ENCODE data around the gene COG4. TPM values are rescaled to one million over a fixed set of nuclear protein-coding genes. Genes with fewer than 3 reads are reported as not detected.

The COG4 gene
- total RNA-seq, 1 donor from 2014 or later, result 96.8 TPM

DNA sequence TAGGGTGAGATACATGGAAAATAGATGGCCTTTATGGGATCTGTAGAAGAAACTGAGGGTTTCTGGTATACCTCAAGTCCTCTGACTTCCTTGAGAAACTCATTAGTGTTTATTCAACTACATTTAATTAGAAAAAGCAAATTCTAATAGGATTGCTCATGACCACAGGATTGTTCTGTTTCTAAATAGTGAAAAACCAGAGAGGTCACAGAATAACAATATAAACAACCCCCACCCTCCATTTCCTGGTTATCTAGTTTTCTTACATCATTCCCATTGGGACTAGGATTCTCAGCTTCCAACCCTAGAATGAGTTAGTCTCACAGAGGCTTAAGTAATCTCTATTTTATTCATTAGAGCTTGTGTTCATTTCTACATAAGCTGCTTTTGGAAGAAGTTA lies 30.3 kb upstream of the COG4 start:
- H3K36me3 Mint-ChIP-seq, result peaks cover 49% of the 10 kb centered on the region

DNA sequence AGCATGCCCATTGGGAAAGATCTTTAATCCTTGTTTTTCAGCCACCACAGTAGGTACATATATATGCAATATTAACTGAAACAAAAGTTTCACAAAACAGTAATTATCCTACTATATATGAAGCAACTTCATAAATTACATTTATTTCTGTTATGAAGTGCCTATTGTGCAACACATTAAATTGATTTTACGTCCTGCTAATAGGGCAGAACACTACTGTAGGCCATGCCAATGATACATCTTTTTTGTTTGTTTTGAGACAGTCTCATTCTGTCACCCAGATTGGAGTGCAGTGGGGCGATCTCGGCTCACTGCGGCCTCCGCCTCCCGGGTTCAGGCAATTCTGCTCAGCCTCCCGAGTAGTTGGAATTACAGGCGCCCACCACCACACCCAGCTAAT lies 29.3 kb upstream of the COG4 start:
- Mint-ChIP-seq H3K27me3 (no peaks in the 10 kb centered on the region), H3K27ac (peak overlapping the region; percentile 40), H3K4me3 (no peak overlapping the region), H3K4me1 (ENCODE audit: unreplicated experiment) (no peaks in the 10 kb centered on the region), H3K36me3 (peaks cover 54% of the 10 kb centered on the region), H3K9me3 (no peaks in the 10 kb centered on the region)
- TF ChIP-seq, protein P1, sequence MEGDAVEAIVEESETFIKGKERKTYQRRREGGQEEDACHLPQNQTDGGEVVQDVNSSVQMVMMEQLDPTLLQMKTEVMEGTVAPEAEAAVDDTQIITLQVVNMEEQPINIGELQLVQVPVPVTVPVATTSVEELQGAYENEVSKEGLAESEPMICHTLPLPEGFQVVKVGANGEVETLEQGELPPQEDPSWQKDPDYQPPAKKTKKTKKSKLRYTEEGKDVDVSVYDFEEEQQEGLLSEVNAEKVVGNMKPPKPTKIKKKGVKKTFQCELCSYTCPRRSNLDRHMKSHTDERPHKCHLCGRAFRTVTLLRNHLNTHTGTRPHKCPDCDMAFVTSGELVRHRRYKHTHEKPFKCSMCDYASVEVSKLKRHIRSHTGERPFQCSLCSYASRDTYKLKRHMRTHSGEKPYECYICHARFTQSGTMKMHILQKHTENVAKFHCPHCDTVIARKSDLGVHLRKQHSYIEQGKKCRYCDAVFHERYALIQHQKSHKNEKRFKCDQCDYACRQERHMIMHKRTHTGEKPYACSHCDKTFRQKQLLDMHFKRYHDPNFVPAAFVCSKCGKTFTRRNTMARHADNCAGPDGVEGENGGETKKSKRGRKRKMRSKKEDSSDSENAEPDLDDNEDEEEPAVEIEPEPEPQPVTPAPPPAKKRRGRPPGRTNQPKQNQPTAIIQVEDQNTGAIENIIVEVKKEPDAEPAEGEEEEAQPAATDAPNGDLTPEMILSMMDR (conservative IDR thresholded peaks at IDR 0.05), result no peak
- no peak for DNase-seq (ENCODE audit: extremely low spot score, unreplicated experiment)

More for the DNA sequence above, 30.3 kb upstream of the COG4 start:
- Mint-ChIP-seq H3K4me3 (no peak overlapping the region), H3K9me3 (no peaks in the 10 kb centered on the region), H3K27ac (peak overlapping the region; percentile 29), H3K4me1 (ENCODE audit: unreplicated experiment) (no peaks in the 10 kb centered on the region), H3K27me3 (no peaks in the 10 kb centered on the region)
- TF ChIP-seq, protein P1 (conservative IDR thresholded peaks at IDR 0.05), result no peak
- no peak for DNase-seq (ENCODE audit: extremely low spot score, unreplicated experiment)

DNA sequence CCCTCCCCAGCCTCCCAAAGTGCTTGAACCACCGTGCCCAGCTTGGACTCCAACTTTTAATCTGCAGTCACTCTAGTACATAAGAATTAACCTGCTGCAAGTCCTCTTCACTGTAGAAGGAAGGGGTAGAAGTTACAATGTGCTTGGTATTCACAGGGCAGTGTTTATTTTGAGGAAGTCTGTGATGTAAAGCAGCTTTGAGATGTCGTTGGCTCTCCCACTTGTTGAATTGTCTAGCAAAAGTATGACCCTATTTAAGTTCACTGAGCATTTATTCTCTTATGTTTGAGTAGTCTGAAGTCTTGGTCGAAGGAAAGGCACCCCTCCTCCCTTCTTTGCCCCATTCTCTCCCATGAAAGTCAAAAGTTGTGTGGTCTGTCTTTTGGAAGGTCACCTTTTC lies 28.4 kb upstream of the COG4 start:
- Mint-ChIP-seq H3K4me1 (ENCODE audit: unreplicated experiment) (no peaks in the 10 kb centered on the region), H3K27ac (peak overlapping the region; percentile 35), H3K9me3 (no peaks in the 10 kb centered on the region), H3K36me3 (peaks cover 49% of the 10 kb centered on the region), H3K4me3 (no peak overlapping the region), H3K27me3 (no peaks in the 10 kb centered on the region)
- DNase-seq (ENCODE audit: extremely low spot score, unreplicated experiment), result no peak
- TF ChIP-seq, protein P1 (conservative IDR thresholded peaks at IDR 0.05), result no peak

DNA sequence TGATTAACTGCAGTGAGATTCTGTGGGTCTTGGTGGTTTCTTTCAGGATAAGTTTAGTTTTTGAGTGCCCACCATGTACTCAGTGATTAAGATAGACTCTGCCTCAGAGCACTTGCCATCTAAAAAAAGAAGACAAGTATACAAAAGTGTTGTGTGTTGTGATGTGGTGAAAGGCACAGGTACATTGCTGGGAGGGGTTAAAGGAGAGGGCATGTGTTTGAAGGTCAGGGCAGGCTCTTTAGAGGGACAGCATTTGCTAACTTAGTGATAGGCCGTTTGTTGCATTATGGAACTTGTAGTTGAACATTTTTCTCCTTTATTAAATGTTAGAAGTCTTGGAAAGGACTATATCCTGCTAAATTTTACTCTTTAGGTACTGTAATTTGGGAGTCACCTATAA lies 26.7 kb upstream of the COG4 start:
- Mint-ChIP-seq H3K27ac (peak overlapping the region; percentile 44), H3K4me3 (no peak overlapping the region), H3K27me3 (no peaks in the 10 kb centered on the region), H3K9me3 (no peaks in the 10 kb centered on the region), H3K4me1 (ENCODE audit: unreplicated experiment) (no peaks in the 10 kb centered on the region), H3K36me3 (peaks cover 43% of the 10 kb centered on the region)
- TF ChIP-seq, protein P1 (conservative IDR thresholded peaks at IDR 0.05), result no peak
- no peak for DNase-seq (ENCODE audit: extremely low spot score, unreplicated experiment)

DNA sequence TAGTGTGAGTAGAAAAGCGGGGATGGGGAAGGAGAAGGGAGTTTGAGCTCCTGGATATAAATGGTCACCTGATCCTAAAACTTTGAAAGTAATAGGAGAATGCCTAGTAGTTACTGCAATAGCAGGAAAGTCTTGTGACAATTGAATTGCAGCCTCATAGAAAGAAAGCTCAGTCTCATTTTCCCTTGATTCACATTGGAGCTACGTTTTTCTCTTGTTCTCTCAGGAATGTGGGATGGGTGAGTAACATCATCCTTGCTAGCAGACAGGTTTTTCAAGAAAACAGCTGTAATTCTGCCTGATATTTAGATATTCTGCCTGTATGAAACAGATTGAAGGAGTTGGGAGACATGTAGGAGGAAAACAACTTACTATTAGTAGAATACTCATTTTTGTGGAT lies 25.6 kb upstream of the COG4 start:
- no peaks in the 10 kb centered on the region for H3K27me3 Mint-ChIP-seq
- DNase-seq (ENCODE audit: extremely low spot score, unreplicated experiment), result no peak
- H3K4me1 Mint-ChIP-seq (ENCODE audit: unreplicated experiment), result no peaks in the 10 kb centered on the region
- no peaks in the 10 kb centered on the region for H3K9me3 Mint-ChIP-seq
- H3K36me3 Mint-ChIP-seq, result peaks cover 43% of the 10 kb centered on the region
- H3K27ac Mint-ChIP-seq, result peak overlapping the region; percentile 93
- TF ChIP-seq, protein P1 (conservative IDR thresholded peaks at IDR 0.05), result no peak
- peak overlapping the region; percentile 44 for H3K4me3 Mint-ChIP-seq

DNA sequence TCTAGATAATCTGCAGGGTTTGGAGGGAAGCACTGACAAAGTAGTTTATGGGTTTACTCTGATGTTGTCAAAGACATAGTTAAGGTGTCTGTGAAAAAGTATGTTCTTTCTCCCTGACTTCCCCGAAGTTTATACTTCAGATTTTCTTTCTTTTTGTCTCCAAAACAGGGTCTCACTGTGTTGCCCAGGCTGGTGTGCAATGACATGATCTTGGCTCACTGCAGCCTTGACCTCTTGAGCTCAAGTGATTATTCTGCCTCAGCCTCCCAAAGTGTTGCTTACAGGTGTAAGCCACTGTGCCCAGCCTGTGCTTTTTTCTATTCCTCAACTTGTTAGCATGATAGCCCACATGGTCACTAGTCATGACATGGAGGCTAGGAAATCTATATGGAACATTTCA lies 21.2 kb upstream of the COG4 start:
- no peak for DNase-seq (ENCODE audit: extremely low spot score, unreplicated experiment)
- Mint-ChIP-seq H3K27ac (no peak overlapping the region), H3K4me3 (no peak overlapping the region), H3K36me3 (peaks cover 33% of the 10 kb centered on the region), H3K9me3 (no peaks in the 10 kb centered on the region), H3K27me3 (no peaks in the 10 kb centered on the region), H3K4me1 (ENCODE audit: unreplicated experiment) (no peaks in the 10 kb centered on the region)
- TF ChIP-seq, protein P1 (conservative IDR thresholded peaks at IDR 0.05), result no peak
